KOPT-K1 (cell line): ENCODE data around the gene C1orf198.

Experiments used
- H3K27ac ChIP-seq: fragments of 200-600 bp; sonication (generic); 2 replicates; pipeline ENCODE4 v1.5.1; 2016; ENCODE audit warnings: antibody characterized with exemption, mild to moderate bottlenecking, low read depth, low read length; ENCODE audit not compliant: poor library complexity, severe bottlenecking
- H3K36me3 ChIP-seq: fragments of 200-600 bp; sonication (generic); 2 replicates; pipeline ENCODE4 v1.5.1; 2017; ENCODE audit warnings: antibody characterized with exemption, mild to moderate bottlenecking, low read length, moderate library complexity; ENCODE audit not compliant: insufficient read depth
- H3K9me3 ChIP-seq: fragments of 200-600 bp; sonication (generic); 2 replicates; pipeline ENCODE4 v1.5.1; 2017; ENCODE audit warnings: antibody characterized with exemption, low read length, mild to moderate bottlenecking; ENCODE audit not compliant: insufficient read depth, poor library complexity, severe bottlenecking

C1orf198 gene

DNA sequence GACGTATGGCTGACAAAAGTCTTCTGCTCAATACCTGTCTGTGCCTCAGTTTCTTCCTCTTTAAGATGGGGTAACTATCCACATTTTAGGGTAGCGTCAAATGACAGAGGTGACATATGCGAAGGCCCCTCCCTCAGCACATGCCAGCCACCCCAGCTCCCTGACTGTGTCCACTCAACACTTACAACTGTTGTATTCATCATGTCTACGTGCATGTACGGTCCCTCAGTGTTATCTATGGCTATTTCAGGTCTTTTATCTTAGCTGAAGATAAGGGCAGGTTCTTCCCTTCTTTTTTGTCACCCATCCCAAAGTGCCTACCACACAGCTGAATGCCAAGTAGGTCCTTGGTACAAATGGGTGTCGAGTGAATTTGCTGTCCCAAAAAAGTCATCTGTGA lies 8.3 kb upstream of the C1orf198 start:
- Histone ChIP-seq H3K9me3 (no peaks in the 10 kb centered on the region), H3K27ac (no peak overlapping the region), H3K36me3 (no peaks in the 10 kb centered on the region)

DNA sequence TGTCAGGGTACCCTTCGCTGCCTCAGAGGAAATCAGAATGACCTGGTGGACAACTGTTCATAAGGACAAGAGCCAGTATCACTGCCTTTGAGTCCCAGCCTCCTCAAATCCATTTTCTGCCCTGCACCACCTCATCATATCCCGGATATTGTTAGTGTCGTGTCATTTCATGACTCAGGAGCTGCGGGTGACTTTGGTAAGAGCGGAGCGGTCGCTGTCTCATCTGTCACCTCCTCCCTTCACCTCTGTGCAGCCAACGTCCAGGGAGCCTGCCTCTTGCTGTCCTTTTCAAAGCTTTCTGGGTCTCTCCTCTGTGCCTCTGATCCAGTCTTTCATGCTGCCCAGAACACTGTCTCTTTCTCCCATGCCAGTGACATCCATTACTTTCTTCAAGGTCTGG lies 7.0 kb upstream of the C1orf198 start:
- Histone ChIP-seq H3K9me3 (no peaks in the 10 kb centered on the region), H3K27ac (no peak overlapping the region), H3K36me3 (no peaks in the 10 kb centered on the region)

GRCh38 chr1:230870916-230871315 lies 2.6 kb upstream of the C1orf198 start:
- H3K27ac ChIP-seq, result no peak overlapping the region
- H3K36me3 ChIP-seq, result no peaks in the 10 kb centered on the region
- no peaks in the 10 kb centered on the region for H3K9me3 ChIP-seq

DNA sequence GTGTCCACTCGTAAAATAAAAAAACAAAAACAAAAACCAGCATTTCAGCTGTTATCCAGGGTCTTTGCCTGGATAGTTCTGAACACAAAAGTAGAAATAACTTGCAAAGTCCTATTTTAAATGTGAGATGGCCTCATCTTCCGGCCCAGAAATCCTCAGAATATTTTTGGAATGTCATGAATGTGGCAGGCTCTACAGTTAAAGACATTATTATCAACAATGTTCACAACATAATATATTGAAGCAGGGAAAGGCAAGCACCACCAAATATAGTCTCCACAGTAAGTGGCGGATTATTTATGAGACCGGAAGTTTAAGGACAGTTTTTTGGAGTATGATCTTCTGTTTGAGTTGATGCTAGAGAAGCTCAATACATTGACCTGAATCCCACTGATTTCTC lies 1.2 kb upstream of the C1orf198 start:
- no peaks in the 10 kb centered on the region for H3K36me3 ChIP-seq
- no peaks in the 10 kb centered on the region for H3K9me3 ChIP-seq
- H3K27ac ChIP-seq, result no peak overlapping the region

DNA sequence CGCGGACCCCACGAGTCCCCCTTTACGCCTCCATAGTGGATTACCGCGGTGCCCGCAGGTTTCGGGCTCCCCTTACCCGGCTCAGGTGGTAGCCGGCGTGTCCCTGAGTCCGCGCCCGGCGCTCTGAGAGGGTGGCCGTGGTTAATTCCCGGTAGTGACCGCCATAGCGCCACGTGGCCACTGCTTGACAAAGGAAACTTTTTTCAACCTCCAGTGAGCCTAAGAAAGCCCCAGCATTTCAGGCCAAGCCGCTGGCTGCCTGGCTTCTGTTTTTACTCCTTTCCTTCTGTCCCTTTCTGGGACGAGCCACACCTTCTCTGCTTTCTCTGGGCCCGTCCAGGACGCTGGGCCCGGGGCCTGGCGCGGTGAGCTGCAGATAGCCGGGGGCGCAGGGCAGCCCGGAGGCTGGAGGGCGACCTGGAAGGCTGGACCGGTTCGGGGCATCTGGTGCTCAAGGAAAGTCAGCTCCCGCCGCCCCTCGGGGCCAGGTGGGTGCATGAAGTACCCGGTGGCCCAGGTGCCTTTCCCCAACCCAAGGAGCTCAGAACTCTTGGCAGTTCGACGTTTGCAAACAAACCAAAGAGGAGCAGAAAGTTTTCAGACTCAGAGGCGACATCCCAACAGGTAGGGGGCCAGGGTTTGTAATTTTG lies 540 bp upstream of the C1orf198 start:
- H3K36me3 ChIP-seq, result no peaks in the 10 kb centered on the region
- no peak overlapping the region for H3K27ac ChIP-seq
- no peaks in the 10 kb centered on the region for H3K9me3 ChIP-seq

GRCh38 chr1:230867101-230867902 lies 1.0 kb downstream of the C1orf198 start:
- no peak overlapping the region for H3K27ac ChIP-seq
- no peaks in the 10 kb centered on the region for H3K36me3 ChIP-seq
- H3K9me3 ChIP-seq, result no peaks in the 10 kb centered on the region

DNA sequence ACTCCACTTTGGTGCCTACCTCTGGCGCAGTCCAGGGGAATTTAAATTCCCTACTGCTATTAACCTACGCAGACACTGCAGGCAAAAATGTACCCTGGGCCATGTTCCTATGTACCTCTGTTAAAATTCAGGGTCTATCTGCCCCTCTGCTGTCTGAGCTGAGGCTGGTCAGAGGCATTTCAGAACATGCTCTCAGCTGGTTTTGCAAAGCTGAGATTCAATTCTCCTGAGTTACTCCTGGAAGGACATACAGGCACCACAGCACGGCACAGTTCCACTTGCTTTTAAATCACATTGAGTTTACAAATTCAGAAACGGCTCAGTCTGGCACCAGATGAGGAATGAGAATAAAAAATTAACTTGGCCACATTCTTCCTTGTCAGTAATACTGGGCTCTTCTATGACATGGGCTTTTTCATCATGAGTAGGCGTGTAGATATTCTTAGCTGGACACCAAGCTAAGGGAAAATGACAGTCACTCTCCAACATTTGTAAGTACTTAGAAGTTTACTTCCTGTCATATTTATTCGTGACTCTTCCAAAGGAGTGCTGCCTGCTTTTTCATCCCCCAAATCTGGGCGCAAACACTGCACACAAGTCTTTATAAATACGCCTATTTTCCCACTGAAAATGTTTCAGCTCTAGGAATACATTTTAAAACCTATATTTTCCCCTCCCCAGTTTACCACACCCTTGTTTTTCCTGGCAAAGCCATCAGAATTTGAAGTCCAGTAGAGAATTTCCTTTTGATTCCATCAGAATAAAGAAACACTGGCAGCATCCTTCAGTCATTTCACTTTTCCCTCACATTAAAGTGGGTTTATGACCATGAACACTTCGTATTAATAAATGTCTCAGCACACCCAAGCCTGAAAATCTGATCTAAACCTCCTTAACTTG lies 1.9 kb downstream of the C1orf198 start:
- Histone ChIP-seq H3K9me3 (no peaks in the 10 kb centered on the region), H3K36me3 (no peaks in the 10 kb centered on the region), H3K27ac (no peak overlapping the region)

DNA sequence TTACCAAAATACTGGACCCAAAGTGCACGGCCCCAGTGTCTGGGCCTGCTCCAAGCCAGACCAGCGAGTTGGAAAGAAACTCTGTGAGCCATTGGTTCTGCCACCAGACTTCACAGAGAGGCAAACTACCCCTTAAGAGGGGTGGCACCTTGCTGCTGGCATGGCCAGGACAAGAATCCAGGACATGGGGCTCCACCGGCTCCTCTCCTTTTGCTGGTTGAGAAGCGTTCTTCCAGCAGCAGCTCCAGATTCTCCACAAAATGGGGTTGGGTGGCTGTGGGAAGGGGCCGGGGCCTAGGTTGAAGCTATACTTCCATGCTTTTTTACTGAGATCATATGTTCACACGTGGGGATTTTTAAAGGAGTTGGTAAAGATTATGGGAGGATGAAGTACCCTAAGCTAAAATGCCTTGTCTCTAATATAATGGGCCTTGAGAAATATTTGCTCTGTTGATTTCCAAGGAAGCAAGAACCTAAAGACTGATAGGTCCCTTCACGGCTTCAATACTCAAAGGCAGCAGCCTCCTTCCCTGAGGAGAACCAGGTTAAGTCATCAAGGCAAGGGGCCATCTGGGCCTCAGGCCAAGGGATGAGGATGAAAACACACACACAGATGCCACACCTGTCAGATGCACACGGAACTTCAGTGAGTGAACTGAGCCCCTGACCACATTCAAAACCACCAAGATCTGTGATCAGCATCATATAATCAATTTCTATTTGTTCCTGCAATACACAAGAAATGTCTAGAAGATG lies 3.1 kb downstream of the C1orf198 start:
- H3K27ac ChIP-seq, result no peak overlapping the region
- H3K36me3 ChIP-seq, result no peaks in the 10 kb centered on the region
- no peaks in the 10 kb centered on the region for H3K9me3 ChIP-seq

DNA sequence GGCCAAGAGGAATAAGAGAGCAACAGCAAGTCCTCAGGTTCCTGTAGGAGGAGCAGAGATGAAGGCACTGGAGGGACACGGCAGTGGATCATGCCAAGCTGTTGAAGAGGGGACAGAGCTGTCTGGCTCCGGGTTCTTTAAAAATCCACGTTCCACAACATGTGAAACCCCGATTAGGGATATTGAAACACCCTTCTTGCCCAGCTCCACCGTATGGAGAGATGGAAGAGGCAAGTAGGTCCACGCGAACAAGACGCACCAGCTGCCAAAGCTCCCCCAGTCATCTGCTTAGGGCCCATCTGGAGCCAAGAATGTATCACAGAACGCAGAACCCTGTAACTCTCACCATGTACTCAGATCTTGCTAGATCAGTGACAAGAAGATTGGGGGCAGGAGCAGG lies 3.9 kb downstream of the C1orf198 start:
- no peak overlapping the region for H3K27ac ChIP-seq
- no peaks in the 10 kb centered on the region for H3K9me3 ChIP-seq
- no peaks in the 10 kb centered on the region for H3K36me3 ChIP-seq

- no peaks in the 10 kb centered on the region for H3K9me3 ChIP-seq
- no peaks in the 10 kb centered on the region for H3K36me3 ChIP-seq
- H3K27ac ChIP-seq, result no peak overlapping the region
Observed at GRCh38 chr1:230863449-230863848, 4.9 kb downstream of the C1orf198 start.

DNA sequence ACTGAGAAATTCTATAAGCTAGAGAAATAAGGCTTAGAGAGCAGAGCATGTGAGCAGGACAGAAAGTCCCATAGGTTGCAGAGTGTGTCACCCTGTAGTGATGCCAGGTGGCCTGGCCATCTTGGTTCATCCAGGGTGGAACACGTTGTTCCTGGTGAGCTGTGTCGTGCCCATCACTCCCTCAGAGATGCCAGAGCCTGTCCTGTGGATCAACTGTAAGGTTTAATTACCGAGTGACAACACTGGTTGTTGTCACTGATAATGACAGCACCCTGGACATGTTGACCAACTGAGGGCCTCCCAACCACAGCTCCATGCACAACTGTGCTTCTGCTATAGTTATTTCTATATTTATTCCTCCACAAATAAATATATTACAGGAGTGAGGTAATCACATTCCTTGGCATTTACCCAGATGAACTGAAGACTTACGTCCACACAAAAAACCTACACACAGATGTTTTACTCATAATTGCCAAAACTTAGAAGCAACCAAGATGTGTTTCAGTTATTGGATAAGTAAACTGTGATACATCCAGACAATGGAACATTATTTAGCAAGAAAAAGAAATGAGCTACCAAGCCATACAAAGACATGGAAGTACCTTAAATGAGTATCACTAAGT lies 6.2 kb downstream of the C1orf198 start:
- no peak overlapping the region for H3K27ac ChIP-seq
- no peaks in the 10 kb centered on the region for H3K9me3 ChIP-seq
- no peaks in the 10 kb centered on the region for H3K36me3 ChIP-seq

- no peaks in the 10 kb centered on the region for H3K9me3 ChIP-seq
Observed at GRCh38 chr1:230861489-230861888, 6.8 kb downstream of the C1orf198 start.

DNA sequence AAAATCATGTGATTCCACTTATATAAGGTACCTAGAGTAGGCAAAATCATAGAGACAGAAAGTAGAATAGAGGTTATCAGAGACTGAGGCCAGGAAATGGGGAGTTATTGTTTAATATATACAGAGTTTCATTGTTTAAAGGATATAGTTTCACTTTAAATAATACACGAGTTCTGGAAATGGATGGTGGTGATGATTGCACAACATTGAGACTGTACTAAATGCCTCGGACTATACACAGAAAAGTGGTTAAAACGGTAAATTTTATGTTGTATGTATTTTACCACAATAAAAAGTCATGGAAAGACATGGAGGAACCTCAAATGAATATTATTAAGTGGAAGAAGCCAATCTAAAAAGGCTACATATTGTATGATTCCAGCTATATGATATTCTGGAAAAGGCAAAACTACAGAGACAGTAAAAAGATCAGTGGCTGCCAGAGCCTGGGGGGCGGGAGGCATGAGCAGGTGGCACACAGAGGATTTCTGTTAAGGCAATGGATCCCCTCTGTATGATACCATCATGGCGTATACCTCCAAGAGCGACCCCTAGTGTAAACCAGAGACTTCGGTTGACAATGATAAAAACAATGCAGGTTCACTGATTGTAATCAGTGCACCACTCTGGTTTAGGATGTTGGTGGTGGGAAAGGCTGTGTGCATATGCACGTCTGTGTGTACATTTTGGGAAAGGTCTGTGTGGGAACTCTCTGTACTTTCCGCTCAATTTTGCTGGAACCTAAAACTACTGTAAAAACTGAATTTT lies 7.5 kb downstream of the C1orf198 start:
- no peak overlapping the region for H3K27ac ChIP-seq

More at GRCh38 chr1:230861489-230861888, 6.8 kb downstream of the C1orf198 start:
- Histone ChIP-seq H3K36me3 (no peaks in the 10 kb centered on the region), H3K27ac (no peak overlapping the region)

More for the DNA sequence above, 7.5 kb downstream of the C1orf198 start:
- no peaks in the 10 kb centered on the region for H3K36me3 ChIP-seq
- H3K9me3 ChIP-seq, result no peaks in the 10 kb centered on the region
